Globus pallidus (tissue), 1 donor: ENCODE results near the gene DSTYK.

Experiments
- DNase-seq: peaks from one replicate; pipeline ENCODE4 v3.0.0-alpha.2; 2015; ENCODE audit warnings: low spot score

DSTYK gene

GRCh38 chr1:205211169-205211838, at the start of gene DSTYK:
Gene DSTYK (minus strand): TSS chr1:205211702. CDS start chr1:205211535, 167 bp downstream.
- DNase-seq: peak; percentile 97

DNA sequence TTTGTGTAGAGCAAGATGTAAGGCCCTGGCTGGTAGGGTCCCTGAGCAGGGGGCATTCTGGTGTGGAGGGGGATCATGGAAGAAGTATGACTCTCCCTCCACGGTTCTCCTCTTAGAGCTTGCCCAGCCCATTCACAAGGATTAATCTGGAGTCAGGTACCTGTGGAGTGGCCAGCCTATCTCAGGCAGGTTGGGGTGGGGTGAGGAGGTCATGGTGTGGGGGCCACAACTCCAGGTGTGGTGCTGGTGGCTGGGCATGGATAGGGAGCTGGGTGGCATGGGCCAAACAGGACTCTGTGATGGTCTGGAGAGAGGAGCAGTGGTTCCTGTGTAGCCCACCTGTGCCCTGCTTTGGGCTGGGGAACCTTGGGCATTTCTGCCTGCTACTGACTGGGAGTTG, 48.5 kb upstream of the DSTYK start:
- DNase-seq: no peak

DNA sequence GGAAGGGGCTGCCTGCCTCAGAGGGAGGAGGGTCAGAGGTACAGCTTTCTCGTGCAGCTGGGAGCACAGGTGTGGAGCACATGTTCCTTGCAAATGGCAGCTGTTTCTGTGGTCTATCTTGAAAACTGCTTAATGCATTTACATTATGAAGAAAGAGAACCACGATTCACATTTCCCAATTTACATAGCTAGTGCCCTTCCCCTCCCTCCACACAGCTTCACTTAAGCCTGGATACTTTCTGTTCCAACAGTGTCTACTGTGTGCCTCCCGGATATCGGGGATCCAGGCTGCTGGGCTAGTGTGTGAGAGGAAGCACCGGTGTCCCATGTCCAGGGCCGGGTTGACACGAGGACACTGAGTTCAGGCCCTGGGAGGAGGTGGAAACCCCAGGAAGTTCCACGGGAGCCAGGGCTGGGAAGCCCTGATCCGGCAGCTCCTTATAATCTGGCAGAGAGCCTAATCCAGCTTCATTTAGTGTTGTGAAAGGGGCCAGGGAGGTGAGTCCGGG, 47.9 kb upstream of the DSTYK start:
- DNase-seq: no peak

DNA sequence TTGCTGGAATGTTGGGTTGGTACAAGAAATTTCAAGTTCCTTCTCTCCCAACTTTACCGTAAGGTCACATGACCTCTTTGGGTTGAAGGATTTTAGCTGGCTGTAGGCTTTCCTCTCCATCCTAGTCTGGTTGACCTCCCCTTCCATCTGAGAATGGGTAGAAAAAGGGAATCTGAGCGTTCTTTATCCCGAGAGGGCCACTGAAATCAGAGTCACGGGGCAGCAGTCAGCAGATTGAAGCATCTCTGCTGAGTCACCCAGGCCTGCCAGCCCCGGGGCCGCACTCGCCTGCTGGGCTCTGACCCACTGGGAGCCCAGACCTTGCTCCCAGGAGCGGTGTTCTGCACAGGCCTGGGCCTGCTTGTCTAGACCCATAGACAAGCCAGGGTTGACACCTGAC, 47.2 kb upstream of the DSTYK start:
- peak; percentile 90 for DNase-seq

DNA sequence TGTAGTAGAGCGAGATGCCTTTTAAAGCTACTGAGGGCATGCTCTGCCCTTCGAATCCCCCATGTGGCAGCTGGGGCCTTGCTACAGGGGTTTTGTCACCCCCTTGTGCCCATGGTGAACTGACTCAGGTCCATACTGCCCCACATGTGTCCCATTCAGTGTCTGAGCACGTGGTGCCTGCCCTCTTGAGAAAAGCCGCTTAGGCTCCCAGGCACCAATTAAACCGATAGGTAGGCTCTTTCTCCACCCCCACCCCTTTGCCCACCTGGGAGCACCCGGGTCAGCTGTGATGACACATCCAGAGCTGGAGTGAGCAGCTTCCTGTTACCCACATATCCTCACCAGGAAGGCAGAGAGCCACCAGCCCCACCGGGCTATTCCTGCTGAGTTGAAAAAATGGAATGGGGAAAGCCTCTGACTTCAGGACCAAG, 46.8 kb upstream of the DSTYK start:
- DNase-seq: no peak

GRCh38 chr1:205257735-205258134, 46.2 kb upstream of the DSTYK start:
- peak; percentile 85 for DNase-seq

- DNase-seq: no peak
Observed at GRCh38 chr1:205256951-205257625, 45.6 kb upstream of the DSTYK start.

- DNase-seq: peak; percentile 97
Observed at GRCh38 chr1:205255941-205256780, 44.7 kb upstream of the DSTYK start.

DNA sequence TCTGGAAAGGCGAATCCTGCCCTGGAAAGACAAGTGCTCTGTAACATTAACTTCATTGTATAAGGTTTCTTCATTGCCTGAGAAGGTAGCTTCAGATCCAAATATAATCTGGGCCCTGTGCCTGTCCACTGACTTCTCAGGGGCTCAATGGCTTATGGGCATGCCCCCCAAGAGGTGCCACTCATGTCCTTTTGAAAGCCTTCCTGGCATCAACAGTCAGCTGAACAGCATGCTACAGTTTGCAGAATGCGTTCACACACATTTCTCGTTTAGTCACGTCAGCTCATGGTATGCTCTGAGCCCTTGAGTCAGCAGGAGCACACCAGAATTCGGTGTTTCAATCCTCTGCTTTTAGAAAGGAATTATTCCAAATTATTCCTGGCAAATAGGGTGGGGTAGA, 40.1 kb upstream of the DSTYK start:
- DNase-seq: no peak

- DNase-seq: no peak
Observed at GRCh38 chr1:205250699-205251098, 39.2 kb upstream of the DSTYK start.

- peak; percentile 66 for DNase-seq
Observed at GRCh38 chr1:205249651-205250050, 38.1 kb upstream of the DSTYK start.

DNA sequence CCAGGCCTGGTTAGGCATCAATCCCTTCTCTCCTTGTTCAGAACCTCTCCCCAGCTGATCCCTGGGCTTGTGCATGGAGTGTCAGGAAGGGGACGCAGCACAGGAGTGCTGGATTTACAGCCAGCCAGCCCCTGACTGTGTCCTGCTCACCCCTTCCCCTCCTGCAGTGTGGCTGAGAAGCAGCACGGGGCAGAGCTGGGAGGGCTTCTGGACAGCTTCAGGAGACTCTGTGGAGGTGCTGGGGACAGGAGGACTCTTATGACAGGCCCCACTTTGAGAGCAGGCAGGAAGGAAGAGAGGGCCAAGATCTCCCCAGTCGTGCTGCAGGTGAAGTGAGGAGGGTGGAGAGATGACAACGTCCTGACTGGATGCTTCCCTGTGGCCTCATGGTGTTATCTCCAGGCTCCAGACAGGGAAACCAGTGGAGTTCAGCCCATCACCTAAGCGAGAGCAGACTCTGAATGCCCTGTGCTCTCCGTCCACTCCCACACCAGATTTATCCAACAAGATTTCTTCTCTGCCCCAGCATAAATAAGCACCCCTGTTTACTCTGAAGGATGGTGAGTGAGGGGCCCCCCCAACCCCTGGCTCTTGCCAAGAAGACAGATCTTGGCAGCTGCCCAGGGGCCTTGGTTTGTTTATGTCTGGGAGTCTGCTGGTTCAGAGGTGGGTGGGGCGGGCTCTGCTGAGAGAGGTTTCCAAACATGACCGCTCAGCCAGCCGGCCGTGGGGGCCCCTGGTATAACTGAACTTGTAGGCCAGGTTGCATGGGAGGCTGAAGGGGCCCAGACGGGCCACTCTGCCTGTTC, 37.5 kb upstream of the DSTYK start:
- peak; percentile 88 for DNase-seq

DNA sequence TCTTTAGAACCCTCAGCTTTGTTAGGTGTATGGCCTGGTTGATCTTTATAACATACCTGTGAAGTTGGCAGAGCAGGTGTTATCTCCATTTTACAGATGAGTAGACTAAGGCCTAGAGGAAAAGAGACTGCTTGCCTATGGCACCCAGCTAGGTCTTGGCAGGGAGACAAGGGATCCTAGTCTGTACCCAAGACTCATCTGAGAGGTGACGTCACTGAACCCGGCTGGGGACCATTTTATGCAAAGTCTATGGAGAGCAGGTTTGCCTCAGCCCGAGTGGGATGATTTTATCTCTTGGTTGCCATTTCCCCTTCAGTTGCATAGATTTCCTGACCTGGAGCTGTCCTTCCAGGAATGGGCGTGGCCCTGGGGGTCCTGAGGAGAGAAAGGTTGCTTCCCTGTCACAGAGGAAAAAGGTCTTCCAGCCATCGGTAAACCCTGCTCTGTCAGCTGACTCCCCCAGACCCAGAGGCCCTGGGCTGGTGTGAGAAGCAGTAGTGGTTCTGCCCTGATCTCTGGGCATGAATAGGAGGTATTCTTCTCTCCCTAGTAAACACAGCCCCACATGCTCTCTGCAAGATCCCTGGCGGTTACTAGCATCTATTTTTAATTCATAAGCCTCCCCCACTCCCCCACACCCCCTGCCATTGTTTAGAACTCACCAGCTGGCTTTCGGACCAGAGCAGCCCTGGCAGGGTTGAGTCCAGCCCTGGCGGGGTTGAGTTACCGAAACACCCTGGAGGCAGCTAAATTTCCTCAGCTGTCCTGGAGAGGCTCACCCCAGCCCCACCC, 35.8 kb upstream of the DSTYK start:
- DNase-seq: peak; percentile 98

GRCh38 chr1:205246351-205247119, 35.0 kb upstream of the DSTYK start:
- DNase-seq: no peak

DNA sequence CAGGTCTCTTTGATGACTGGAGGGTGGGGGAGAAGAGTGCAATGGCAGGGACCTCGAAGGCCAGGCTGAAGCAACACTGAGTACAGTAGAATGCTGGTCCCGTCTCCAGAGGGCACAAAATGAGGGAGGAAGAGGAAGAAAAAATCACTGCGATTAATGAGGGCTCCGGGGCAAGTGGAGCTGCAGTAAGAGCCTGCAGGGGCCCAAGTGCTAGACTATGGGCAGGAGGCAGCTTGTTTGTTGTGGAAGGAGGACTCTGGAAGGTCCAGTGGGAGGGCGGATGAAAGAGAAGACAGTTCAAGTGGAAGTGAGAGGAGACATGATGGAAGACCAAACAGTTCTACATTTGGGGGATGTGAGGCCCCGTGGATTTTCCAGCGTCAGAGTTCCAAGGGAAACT, 33.6 kb upstream of the DSTYK start:
- DNase-seq: no peak

DNA sequence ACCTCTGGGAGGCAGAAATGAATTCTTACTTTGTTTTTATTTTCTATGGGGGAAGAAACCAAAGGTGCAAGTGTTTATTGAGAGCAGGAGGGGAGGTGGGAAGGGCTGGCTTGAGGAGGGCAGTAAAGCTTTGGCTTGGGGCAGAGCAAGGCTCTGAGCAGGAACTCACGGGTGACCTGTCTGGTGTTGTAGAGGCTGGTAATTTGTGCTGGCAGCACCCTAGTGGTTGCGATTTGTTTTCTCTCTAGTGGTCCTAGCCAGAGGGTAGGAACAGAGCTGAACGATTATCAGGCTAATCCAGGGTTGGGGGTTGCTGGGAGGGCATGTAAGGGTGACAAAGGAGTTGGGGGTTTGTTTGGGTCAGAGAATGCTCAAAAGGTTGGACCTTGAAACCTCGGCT, 32.9 kb upstream of the DSTYK start:
- no peak for DNase-seq

- no peak for DNase-seq
Observed at GRCh38 chr1:205243350-205244191, 32.1 kb upstream of the DSTYK start.

- no peak for DNase-seq
Observed at GRCh38 chr1:205241366-205242030, 30.0 kb upstream of the DSTYK start.

- DNase-seq: peak; percentile 5
Observed at GRCh38 chr1:205240569-205240968, 29.1 kb upstream of the DSTYK start.
